Sigmoid colon (tissue), 4 donors: Measurements from ENCODE around the gene SARM1.

Experiments used
- CTCF ChIP-seq, 4 experiments: fragments of 450-650 bp in 3 of 4; fragments of 200-600 bp in 1 of 4; IDR thresholded peaks; one replicate each; pipeline ENCODE4 v1.5.1; 2016 to 2019; ENCODE audit warnings: antibody characterized with exemption in 4 of 4, mild to moderate bottlenecking in 3 of 4, moderate library complexity in 2 of 4
- EP300 ChIP-seq, 4 donors: sonication (generic); formaldehyde crosslinking; IDR thresholded peaks; one replicate each; pipeline ENCODE4 v1.6.1; 2017; ENCODE audit warnings: antibody characterized with exemption in 4 of 4
- POLR2A ChIP-seq, 2 donors: fragments of 450-650 bp; IDR thresholded peaks; one replicate each; pipeline ENCODE4 v1.6.1; 2016; ENCODE audit warnings: antibody characterized with exemption in 2 of 2, mild to moderate bottlenecking in 2 of 2, moderate library complexity in 2 of 2

- TF ChIP-seq CTCF (IDR thresholded peaks at IDR 0.05) (no peak), POLR2A (IDR thresholded peaks at IDR 0.05) (no peak), EP300 (IDR thresholded peaks at IDR 0.05) (no peak)
These were observed 44.4 kb upstream of the SARM1 start for GRCh38 chr17:28327031-28327607.
